GM13976 (cell line): ENCODE results near the gene CDK10.

ENCODE experiments used
- DNase-seq: peaks from one replicate; pipeline ENCODE4 v3.0.0; 2012; ENCODE audit warnings: low spot score
- CTCF ChIP-seq: IDR thresholded peaks from 2 replicates; pipeline ENCODE4 v1.5.1; 2012; ENCODE audit warnings: borderline replicate concordance, mild to moderate bottlenecking; ENCODE audit not compliant: insufficient read depth; ENCODE audit errors: extremely low read depth, missing control alignments, control extremely low read depth
- in situ Hi-C: fragments of 300-500 bp; cut with MboI; formaldehyde crosslinking; loops from one replicate; pipeline ENCODE4 v1.12.0; 2022; ENCODE audit warnings: low sequenced_read_pairs, mixed read lengths, inconsistent platforms; ENCODE audit not compliant: unreplicated experiment

The CDK10 gene

GRCh38 chr16:89708481-89708931, 22.0 kb downstream of the CDK10 start:
- no peak for TF ChIP-seq CTCF
- DNase-seq: no peak
- in situ Hi-C loops: no loop called here

DNA sequence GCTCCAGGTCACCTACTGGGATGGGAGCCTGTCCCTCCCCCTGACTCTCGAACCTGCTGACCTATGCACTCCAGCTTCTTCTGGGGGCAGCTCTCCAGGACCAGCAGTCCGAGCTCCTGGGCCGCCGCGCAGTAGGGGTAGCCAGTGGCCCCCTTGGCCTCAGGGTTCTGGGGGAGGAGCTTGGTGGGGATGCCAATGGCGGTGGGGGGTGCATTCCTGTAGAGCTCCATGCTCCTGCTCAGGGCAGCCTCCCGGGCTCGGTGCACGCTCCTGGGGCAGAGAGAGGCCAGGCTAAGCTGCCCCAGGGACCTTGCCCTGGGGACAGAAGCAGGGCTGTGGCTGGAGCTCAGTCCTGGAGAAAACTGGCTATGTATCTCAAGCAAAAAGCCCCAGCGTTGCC, 22.7 kb downstream of the CDK10 start:
- no peak for TF ChIP-seq CTCF
- DNase-seq: no peak
- in situ Hi-C loops: no loop called here

GRCh38 chr16:89709716-89710432, 23.4 kb downstream of the CDK10 start:
- in situ Hi-C loops: no loop called here
- TF ChIP-seq CTCF: no peak
- DNase-seq: no peak

DNA sequence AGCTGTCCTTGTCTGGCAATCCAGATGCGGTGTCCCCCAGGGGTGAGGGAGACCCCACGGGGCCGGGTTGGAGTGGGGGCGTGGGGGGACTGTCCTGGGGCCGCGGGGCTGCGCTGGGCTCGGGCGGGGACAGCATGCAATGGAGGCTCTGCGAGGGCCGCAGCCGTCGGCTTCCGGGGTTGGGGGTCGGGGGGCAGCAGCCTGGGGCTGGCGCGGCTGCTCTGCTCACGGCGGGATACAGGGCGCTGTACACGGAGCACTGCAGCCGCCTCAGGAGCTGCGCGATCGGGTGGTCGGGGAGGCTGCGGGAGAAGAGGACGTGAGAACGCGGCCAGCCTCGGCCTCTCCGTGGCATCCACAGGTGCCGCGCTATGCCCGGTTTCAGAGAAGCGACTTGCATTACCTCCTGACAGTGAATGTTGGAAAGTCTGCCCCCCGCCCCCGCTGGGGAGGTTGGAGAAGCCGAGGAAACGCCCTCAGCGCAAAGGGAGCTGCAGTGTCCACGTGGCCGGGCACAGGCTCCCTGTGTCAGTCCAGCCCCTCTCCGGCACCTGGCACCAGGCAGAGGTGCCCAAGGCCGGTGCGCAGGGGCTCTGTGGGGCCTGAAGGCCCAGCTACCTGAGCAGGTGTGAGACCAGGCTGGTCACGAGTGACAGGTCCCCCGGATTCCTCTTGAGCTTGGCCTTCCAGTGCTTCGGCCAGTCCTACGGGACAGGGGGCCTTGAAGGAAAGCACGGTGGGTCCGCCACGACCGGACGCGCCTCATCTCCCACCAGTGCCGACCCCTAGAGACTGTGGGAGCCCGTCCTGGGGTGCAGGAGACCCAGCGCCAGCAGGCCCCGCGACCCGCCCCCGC, 24.4 kb downstream of the CDK10 start:
- TF ChIP-seq CTCF: no peak
- in situ Hi-C loops: no loop called here
- no peak for DNase-seq

DNA sequence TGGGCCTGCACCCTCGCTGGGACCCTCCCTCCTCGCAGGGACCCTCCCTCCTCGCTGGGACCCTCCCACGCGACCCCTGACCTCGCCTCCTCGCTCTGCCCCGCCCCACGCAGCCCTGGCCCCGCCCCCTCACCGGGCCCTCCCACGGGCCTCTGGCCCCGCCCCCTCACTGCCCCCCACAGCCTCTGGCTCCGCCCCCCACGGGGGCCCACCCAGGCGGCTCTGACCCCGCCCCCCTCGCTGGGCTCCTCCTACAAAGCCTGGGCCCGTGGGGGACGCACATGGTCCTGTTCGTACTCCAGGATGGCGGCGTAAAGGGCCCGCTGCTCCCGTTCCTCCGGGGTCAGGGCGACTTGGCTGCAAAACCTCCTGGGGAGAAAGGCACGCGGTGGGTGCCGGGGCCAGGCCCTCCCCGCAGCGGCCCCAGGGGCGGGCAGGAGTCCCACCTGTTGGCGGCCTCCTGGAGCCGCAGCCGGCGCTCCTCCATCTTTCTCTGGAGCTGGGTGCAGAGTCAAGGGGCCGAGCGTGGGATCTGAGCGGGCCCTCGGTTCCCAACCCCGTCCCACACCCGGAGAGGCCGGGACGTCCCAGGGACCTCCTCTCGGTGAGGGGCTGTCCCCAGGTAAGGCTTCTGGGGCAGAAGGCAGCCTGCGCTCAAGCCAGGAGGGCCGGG, 25.2 kb downstream of the CDK10 start:
- no peak for TF ChIP-seq CTCF
- DNase-seq: peak; percentile 97
- in situ Hi-C loops: no loop called here

GRCh38 chr16:89712274-89712781, 25.8 kb downstream of the CDK10 start:
- TF ChIP-seq CTCF: no peak
- in situ Hi-C loops: no loop called here
- DNase-seq: no peak
